ENCODE measurements around the gene RTP1.
"Not testable (repeated sequence)": the region's sequence is repeated elsewhere in the genome, so short reads cannot be mapped to it uniquely, and the experiment has no call there.

RTP1 gene

GRCh38 chr3:187215460-187215859, 18.2 kb downstream of the RTP1 start:
- H3K4me1 ChIP-seq (ENCODE audit: insufficient read depth, low read length), result peaks cover 7% of the 10 kb centered on the region; the same call in 1 of the 2 replicates
- no peaks in the 10 kb centered on the region for H3K27me3 ChIP-seq (ENCODE audit: insufficient read depth, low read length)
- no peak overlapping the region for H3K4me3 ChIP-seq (ENCODE audit: low read length)

GRCh38 chr3:187222801-187223200, 25.5 kb downstream of the RTP1 start:
- H3K27ac ChIP-seq (ENCODE audit: low read length), result no peak overlapping the region
- H3K36me3 ChIP-seq (ENCODE audit: insufficient read depth, low read depth, low read length), result no peaks in the 10 kb centered on the region
- no peaks in the 10 kb centered on the region for H3K27me3 ChIP-seq (ENCODE audit: insufficient read depth, low read length)
- H3K4me1 ChIP-seq (ENCODE audit: insufficient read depth, low read length), result 0 out of 2 replicates have a peak, but pooled peaks cover 2% of the 10 kb centered on the region
- no peak overlapping the region for H3K9ac ChIP-seq (ENCODE audit: low read depth, low read length)
- no peak overlapping the region for H3K4me3 ChIP-seq (ENCODE audit: low read length)
- no peaks in the 10 kb centered on the region for H3K9me3 ChIP-seq (ENCODE audit: insufficient read depth, low read depth, low read length)

More at GRCh38 chr3:187215460-187215859, 18.2 kb downstream of the RTP1 start:
- Histone ChIP-seq H3K9me3 (ENCODE audit: insufficient read depth, low read depth, low read length) (no peaks in the 10 kb centered on the region), H3K27ac (ENCODE audit: low read length) (no peak overlapping the region), H3K36me3 (ENCODE audit: insufficient read depth, low read depth, low read length) (no peaks in the 10 kb centered on the region), H3K9ac (ENCODE audit: low read depth, low read length) (no peak overlapping the region)

- Histone ChIP-seq H3K9me3 (ENCODE audit: insufficient read depth, low read depth, low read length) (no peaks in the 10 kb centered on the region), H3K27me3 (ENCODE audit: insufficient read depth, low read length) (no peaks in the 10 kb centered on the region), H3K4me3 (ENCODE audit: low read length) (no peak overlapping the region), H3K4me1 (ENCODE audit: insufficient read depth, low read length) (0 out of 2 replicates have a peak, but pooled peaks cover 2% of the 10 kb centered on the region), H3K27ac (ENCODE audit: low read length) (no peak overlapping the region), H3K9ac (ENCODE audit: low read depth, low read length) (no peak overlapping the region), H3K36me3 (ENCODE audit: insufficient read depth, low read depth, low read length) (no peaks in the 10 kb centered on the region)
Observed at GRCh38 chr3:187223799-187224198, 26.5 kb downstream of the RTP1 start.

DNA sequence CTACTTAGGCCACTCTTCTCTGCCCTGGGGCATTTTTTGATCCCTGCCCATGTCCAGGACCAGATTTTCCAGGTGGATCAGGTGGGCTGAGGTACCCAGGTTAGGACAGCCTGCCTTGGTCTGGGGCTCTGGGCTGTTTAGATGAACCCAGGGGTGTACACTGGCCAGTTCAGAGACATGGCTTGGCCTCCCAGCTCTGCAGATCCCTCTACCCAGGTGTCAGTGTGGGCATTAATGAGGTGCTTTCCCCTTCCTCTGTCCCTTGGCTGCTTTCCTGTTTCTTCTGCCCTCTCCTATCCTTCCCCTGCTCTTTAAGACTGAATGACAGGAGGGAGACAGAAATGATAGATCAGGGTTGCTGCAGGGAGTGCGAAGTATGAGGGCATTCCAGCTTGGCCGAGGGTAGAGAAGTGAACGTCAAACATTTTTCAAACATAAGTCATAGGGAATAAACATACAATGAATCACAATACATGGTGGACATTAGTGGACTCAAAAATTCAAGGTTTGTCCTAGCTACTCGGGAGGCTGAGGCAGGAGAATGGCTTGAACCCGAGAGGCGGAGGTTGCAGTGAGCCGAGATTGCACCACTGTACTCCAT, 30.5 kb downstream of the RTP1 start:
- H3K27me3 ChIP-seq (ENCODE audit: insufficient read depth, low read length), result peaks cover 4% of the 10 kb centered on the region; the same call in 1 of the 2 replicates

DNA sequence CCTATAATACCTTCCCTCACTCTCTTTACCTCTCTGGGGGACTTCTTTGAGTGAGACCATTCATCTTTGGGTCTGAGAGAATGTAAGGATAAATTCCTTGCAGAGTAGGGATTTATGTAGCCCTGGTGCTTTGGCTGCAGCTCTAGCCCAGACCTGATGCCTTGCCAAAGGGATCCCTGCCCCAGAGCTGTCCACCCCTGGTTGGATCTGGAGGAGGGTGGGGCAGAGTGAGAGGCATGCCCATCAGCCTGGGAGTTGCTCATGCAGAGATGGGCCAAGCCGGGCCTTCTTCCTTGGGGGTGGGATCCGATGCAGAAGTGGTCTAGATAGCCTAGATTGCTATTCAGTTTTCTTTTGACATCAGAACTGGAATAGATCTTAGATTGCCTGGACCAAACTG, 31.5 kb downstream of the RTP1 start:
- Histone ChIP-seq H3K9ac (ENCODE audit: low read depth, low read length) (no peak overlapping the region), H3K9me3 (ENCODE audit: insufficient read depth, low read depth, low read length) (no peaks in the 10 kb centered on the region), H3K27ac (ENCODE audit: low read length) (no peak overlapping the region), H3K27me3 (ENCODE audit: insufficient read depth, low read length) (peaks cover 4% of the 10 kb centered on the region; the same call in 1 of the 2 replicates), H3K4me1 (ENCODE audit: insufficient read depth, low read length) (no peaks in the 10 kb centered on the region), H3K4me3 (ENCODE audit: low read length) (no peak overlapping the region), H3K36me3 (ENCODE audit: insufficient read depth, low read depth, low read length) (no peaks in the 10 kb centered on the region)

More for the DNA sequence above, 30.5 kb downstream of the RTP1 start:
- Histone ChIP-seq H3K9ac (ENCODE audit: low read depth, low read length) (no peak overlapping the region), H3K27ac (ENCODE audit: low read length) (no peak overlapping the region), H3K4me3 (ENCODE audit: low read length) (no peak overlapping the region), H3K36me3 (ENCODE audit: insufficient read depth, low read depth, low read length) (no peaks in the 10 kb centered on the region), H3K4me1 (ENCODE audit: insufficient read depth, low read length) (no peaks in the 10 kb centered on the region), H3K9me3 (ENCODE audit: insufficient read depth, low read depth, low read length) (no peaks in the 10 kb centered on the region)

DNA sequence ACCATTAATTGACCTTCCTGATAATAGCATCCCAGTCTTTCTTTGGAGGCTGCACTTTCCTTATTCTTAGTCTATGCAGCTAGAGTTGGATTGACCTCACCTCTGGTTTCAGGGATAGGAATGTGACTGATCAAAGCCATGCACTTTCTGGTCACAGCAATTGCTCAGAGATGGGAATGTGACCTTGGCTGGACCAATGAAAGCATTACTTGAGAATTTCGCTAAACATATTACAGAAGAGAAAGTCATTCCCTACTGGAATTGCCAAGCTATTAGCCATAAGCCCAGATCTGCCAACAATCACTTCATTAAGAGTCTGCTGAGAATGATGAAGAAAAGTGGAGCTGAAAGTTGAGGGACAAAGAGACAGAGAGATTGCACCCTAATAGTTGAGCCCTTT, 32.7 kb downstream of the RTP1 start:
- H3K27me3 ChIP-seq (ENCODE audit: insufficient read depth, low read length), result peaks cover 4% of the 10 kb centered on the region; the same call in 1 of the 2 replicates
- H3K27ac ChIP-seq (ENCODE audit: low read length), result no peak overlapping the region
- H3K9me3 ChIP-seq (ENCODE audit: insufficient read depth, low read depth, low read length), result no peaks in the 10 kb centered on the region
- H3K4me3 ChIP-seq (ENCODE audit: low read length), result no peak overlapping the region
- H3K9ac ChIP-seq (ENCODE audit: low read depth, low read length), result no peak overlapping the region
- no peaks in the 10 kb centered on the region for H3K36me3 ChIP-seq (ENCODE audit: insufficient read depth, low read depth, low read length)
- no peaks in the 10 kb centered on the region for H3K4me1 ChIP-seq (ENCODE audit: insufficient read depth, low read length)

DNA sequence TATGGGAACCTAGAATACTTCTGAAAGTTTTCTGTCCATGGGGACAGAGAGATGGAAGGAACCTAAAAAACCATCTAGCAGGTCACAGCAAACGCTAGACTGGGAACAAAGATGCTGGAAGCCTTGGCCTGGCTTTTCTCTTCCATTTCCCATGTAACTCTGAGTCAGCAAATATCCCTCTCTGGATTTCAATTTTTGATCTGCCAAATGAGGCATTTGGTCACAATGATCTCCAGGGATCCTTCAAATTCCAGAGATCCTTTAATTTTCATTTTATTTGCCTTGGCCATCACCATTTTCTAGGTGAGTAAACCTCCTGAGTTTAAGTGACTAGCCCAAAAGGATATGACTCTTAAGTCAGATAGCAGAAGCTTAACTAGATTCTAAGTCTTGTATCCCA, 39.7 kb downstream of the RTP1 start:
- Histone ChIP-seq H3K9me3 (ENCODE audit: insufficient read depth, low read depth, low read length) (peaks cover 6% of the 10 kb centered on the region; the same call in 1 of the 2 replicates), H3K27ac (ENCODE audit: low read length) (no peak overlapping the region), H3K4me1 (ENCODE audit: insufficient read depth, low read length) (no peaks in the 10 kb centered on the region), H3K27me3 (ENCODE audit: insufficient read depth, low read length) (no peaks in the 10 kb centered on the region), H3K4me3 (ENCODE audit: low read length) (no peak overlapping the region), H3K9ac (ENCODE audit: low read depth, low read length) (no peak overlapping the region), H3K36me3 (ENCODE audit: insufficient read depth, low read depth, low read length) (no peaks in the 10 kb centered on the region)

GRCh38 chr3:187237741-187238140, 40.5 kb downstream of the RTP1 start:
- no peaks in the 10 kb centered on the region for H3K36me3 ChIP-seq (ENCODE audit: insufficient read depth, low read depth, low read length)
- H3K9ac ChIP-seq (ENCODE audit: low read depth, low read length), result no peak overlapping the region
- no peak overlapping the region for H3K4me3 ChIP-seq (ENCODE audit: low read length)
- no peaks in the 10 kb centered on the region for H3K4me1 ChIP-seq (ENCODE audit: insufficient read depth, low read length)
- no peaks in the 10 kb centered on the region for H3K27me3 ChIP-seq (ENCODE audit: insufficient read depth, low read length)
- H3K9me3 ChIP-seq (ENCODE audit: insufficient read depth, low read depth, low read length), result peaks cover 6% of the 10 kb centered on the region; the same call in 1 of the 2 replicates
- H3K27ac ChIP-seq (ENCODE audit: low read length), result no peak overlapping the region

GRCh38 chr3:187238239-187238638, 41.0 kb downstream of the RTP1 start:
- Histone ChIP-seq H3K9ac (ENCODE audit: low read depth, low read length) (no peak overlapping the region), H3K9me3 (ENCODE audit: insufficient read depth, low read depth, low read length) (peaks cover 6% of the 10 kb centered on the region; the same call in 1 of the 2 replicates), H3K4me1 (ENCODE audit: insufficient read depth, low read length) (no peaks in the 10 kb centered on the region), H3K36me3 (ENCODE audit: insufficient read depth, low read depth, low read length) (no peaks in the 10 kb centered on the region), H3K27me3 (ENCODE audit: insufficient read depth, low read length) (no peaks in the 10 kb centered on the region), H3K4me3 (ENCODE audit: low read length) (no peak overlapping the region), H3K27ac (ENCODE audit: low read length) (no peak overlapping the region)

DNA sequence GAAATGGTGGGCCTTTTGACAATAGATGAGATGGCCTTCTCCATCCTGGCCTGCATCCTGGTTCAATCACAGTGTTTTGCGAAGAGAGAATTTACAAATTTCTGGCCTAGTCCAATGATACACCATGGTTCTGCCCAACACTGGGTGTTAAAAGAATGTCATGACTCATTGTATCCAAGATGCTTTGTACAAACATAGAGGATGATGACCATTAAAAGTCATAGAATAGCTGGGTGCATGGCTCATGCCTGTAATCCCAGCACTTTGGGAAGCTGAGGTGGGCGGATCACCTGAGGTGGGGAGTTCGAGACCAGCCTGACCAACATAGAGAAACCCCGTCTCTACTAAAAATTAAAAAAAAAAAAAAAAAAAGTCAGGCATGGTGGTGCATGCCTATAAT, 41.5 kb downstream of the RTP1 start:
- not testable (repeated sequence) for H3K4me1 ChIP-seq (ENCODE audit: insufficient read depth, low read length); H3K9me3 ChIP-seq (ENCODE audit: insufficient read depth, low read depth, low read length); H3K4me3 ChIP-seq (ENCODE audit: low read length); H3K27me3 ChIP-seq (ENCODE audit: insufficient read depth, low read length); H3K27ac ChIP-seq (ENCODE audit: low read length); H3K9ac ChIP-seq (ENCODE audit: low read depth, low read length); H3K36me3 ChIP-seq (ENCODE audit: insufficient read depth, low read depth, low read length)

GRCh38 chr3:187242435-187242834, 45.1 kb downstream of the RTP1 start:
- Histone ChIP-seq H3K9ac (ENCODE audit: low read depth, low read length) (no peak overlapping the region), H3K9me3 (ENCODE audit: insufficient read depth, low read depth, low read length) (peaks cover 6% of the 10 kb centered on the region; the same call in 1 of the 2 replicates), H3K27me3 (ENCODE audit: insufficient read depth, low read length) (no peaks in the 10 kb centered on the region), H3K4me1 (ENCODE audit: insufficient read depth, low read length) (no peaks in the 10 kb centered on the region), H3K4me3 (ENCODE audit: low read length) (no peak overlapping the region), H3K36me3 (ENCODE audit: insufficient read depth, low read depth, low read length) (no peaks in the 10 kb centered on the region), H3K27ac (ENCODE audit: low read length) (no peak overlapping the region)

GRCh38 chr3:187242900-187243299, 45.6 kb downstream of the RTP1 start:
- Histone ChIP-seq H3K27ac (ENCODE audit: low read length) (no peak overlapping the region), H3K4me3 (ENCODE audit: low read length) (no peak overlapping the region), H3K27me3 (ENCODE audit: insufficient read depth, low read length) (no peaks in the 10 kb centered on the region), H3K9ac (ENCODE audit: low read depth, low read length) (no peak overlapping the region), H3K4me1 (ENCODE audit: insufficient read depth, low read length) (no peaks in the 10 kb centered on the region), H3K36me3 (ENCODE audit: insufficient read depth, low read depth, low read length) (no peaks in the 10 kb centered on the region), H3K9me3 (ENCODE audit: insufficient read depth, low read depth, low read length) (peaks cover 6% of the 10 kb centered on the region; the same call in 1 of the 2 replicates)
